Stimulated activated CD4-positive, alpha-beta T cell treated with anti-CD3 and anti-CD28 coated beads, Interleukin-4, amount 100 ng/mL, for 1 hour (primary cell): ENCODE measurements around the gene CYP4F22.
"Not testable (repeated sequence)": the region's sequence is repeated elsewhere in the genome, so short reads cannot be mapped to it uniquely, and the experiment has no call there.

ENCODE experiments used
- DNase-seq: peaks from one replicate; pipeline ENCODE4 v3.0.0-alpha.2; 2020

CYP4F22 gene

DNA sequence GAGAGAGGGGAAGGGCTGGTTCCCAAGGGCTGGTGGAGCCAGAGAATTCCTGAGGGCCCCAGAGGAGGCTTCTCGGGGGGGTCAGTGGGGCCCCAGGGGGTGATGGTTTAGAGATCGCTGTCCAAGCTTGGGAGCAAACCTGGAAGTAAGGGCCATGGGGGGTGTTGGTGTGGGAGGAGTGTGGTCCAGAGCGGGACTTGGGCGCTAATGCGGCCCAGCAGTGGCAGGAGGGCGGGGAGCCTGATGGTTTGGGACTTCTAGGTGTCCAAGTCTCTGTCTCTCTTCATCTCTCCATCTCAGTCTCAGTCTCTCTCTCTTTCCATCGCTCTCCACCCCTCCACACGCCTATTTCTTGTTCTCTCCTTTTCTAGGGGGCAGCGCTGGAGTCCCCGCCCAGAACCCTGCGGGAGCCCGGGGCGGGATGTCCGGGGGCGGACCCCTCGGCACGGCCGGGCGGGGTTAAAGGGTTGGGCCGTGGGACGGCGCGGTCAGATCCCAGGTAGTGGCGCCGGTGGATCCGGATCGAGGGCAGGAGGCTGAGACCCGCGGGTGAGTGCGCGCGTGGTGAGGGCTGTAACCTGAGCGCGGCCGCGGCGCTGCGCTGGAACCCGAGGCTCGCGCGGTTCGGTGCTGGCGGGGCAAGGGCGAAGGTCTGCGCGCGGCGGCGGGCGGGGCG lies at the start of gene CYP4F22:
TSS of gene CYP4F22 (plus strand) at position 491 of the 676 bp plus-strand sequence. CDS start 16,812 bp downstream, outside the sequence.
- DNase-seq = peak; percentile 15

DNA sequence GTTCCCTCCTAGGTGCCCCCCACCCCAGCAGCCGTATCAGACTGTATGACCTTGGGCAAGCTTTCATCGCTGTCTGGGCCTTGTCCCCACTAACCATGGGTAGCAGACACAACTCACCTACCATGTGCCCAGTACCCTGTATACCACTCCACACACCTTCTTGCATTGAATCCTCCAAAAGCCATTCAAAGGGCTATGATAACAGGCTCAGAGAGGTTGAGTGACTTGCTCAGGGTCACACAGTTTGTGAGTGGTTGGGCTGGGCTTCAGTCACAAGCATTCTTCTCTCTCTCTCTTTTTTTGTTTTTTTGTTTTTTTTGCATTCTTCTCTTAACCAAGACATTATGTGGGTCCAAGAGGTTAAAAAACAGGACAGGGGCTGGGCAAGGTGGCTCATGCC lies 46.6 kb upstream of the CYP4F22 start:
- DNase-seq = no peak

GRCh38 chr19:15463861-15464371 lies 44.4 kb upstream of the CYP4F22 start:
- peak; percentile 71 for DNase-seq

DNA sequence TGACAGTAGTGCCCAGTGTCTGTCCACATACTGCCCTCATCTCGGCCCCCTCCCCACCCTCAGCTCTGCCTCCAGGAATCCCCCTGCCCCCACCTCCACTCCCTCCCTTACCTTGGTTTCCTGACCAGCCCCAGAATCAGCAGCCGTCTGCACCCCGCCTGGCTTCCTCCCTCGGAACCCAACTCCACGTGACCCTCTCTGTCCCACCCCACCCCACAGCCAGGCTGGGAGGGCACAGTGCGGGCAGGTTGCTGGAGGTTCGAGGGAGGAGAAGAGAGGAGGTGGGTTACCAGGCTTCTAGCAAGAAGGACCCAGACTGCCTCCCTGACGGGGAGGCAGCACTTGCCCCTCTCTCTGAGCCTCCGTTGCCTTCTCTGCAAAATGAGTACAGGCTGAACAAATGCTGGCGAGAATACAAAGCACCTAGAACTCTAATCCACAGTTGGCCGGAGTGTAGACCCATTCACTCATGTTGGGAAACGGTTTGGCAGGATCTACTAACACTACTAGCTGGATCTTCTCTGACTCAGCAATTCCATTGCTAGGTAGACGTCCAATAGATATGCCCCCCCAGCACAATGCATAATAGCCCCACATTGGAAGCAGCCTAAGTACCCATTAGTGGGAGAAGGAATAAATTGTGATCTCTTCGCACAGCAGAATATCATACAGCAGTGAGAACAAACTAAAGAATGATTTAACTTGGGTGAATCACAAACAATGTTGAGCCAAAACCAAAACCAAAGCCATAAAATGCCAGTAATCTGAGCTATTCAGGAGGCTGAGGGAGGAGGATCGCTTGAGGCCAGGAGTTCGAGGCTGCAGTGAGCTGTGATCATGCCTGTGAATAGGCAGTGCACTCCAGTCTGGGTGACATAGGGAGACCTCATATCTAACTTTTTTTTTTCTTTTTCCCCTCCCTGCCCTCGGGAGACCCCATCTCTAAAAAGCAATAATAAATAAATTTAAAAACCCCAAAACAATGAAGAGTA lies 43.6 kb upstream of the CYP4F22 start, which contains the start of gene RASAL3:
TSS of gene RASAL3 (minus strand) at position 151 of the 992 bp plus-strand sequence. CDS start 186 bp downstream, outside the sequence.
- peak; percentile 56 for DNase-seq

- peak; percentile 53 for DNase-seq
Observed at GRCh38 chr19:15466851-15467733, 41.2 kb upstream of the CYP4F22 start.

DNA sequence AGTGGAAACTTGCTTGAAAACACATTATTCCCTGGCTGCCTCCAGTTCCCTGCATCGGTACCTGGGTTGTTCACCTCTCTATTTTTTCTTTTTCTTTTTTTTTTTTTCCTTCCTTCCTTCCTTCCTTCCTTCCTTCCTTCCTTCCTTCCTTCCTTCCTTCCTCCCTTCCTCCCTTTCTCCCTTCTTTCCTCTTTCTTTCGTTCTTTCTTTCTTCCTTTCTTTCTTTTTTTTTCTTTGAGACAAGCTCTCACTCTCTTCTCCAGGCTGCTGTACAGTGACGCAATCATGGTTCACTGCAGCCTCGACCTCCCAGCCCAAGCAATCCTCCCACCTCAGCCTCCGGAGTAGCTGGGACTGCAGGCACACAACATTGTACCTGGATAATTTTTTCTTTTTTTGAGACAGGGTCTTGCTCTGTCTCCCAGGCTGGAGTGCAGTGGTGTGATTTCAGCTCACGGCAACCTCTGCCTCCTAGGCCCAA lies 40.6 kb upstream of the CYP4F22 start:
- DNase-seq = no peak

DNA sequence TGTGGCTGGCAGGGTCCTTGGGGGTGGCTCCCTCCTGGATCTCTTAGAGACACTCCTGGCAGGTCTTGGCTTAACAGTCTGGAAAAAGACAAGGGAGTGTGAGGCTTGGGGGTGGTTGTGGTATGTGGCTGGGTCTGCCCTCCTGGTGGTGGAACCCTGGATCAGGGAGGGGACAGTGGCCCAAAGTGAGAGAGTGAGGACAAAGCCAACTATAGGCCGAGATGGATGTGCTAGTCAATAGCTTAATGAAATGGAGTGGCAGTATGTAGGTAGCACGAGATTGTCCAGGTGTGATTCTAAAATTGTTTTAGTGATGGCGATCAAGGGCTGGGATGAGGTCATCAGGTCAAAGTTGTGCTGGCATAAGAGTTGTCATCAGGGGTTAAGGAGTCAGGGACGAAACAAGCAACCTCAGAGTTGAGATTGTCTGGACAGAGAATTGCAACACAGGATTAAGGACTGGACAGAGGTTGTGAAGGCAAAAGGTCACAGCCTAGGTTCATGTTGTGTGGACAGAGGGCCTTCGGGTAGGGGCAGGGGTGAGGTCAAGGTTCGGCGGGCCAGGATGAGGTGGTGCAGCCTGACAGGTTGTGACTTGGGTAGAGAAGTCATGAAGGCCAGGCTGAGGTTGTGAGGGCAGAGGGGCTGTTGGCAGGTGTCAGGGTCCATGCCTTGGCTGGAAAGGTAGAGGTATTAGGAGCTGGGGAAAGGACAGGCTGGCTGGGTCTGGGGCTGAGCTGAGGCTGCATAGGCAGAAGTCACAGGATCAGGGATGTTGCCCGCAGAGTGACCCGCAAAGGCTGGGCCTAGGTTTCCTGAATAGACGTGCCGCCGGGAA lies 39.4 kb upstream of the CYP4F22 start:
- no peak for DNase-seq

- DNase-seq = peak; percentile 34
Observed at GRCh38 chr19:15469513-15470297, 38.6 kb upstream of the CYP4F22 start.

GRCh38 chr19:15471639-15472101 lies 36.7 kb upstream of the CYP4F22 start:
- no peak for DNase-seq

GRCh38 chr19:15473821-15474220 lies 34.5 kb upstream of the CYP4F22 start:
- DNase-seq = not testable (repeated sequence)

DNA sequence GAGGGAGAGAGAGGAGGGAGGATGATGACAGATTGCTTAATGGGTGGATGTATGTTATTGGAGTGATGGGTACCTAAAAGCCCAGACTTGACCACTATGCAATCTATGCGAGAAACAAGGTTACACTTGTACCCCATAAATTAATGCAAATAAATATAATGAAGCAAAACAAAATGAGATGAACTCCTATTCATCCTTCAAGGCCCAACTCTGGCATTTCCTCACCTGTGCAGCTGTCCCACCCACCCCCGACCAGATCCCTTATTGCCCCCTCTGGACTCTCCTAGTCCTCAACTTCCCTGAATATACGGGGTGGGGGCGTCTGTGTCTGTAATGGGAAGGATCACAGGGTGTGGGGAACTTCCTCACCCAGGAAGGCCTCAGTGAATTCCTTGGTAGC lies 33.2 kb upstream of the CYP4F22 start:
- no peak for DNase-seq

- no peak for DNase-seq
Observed at GRCh38 chr19:15475611-15476010, 32.7 kb upstream of the CYP4F22 start.

DNA sequence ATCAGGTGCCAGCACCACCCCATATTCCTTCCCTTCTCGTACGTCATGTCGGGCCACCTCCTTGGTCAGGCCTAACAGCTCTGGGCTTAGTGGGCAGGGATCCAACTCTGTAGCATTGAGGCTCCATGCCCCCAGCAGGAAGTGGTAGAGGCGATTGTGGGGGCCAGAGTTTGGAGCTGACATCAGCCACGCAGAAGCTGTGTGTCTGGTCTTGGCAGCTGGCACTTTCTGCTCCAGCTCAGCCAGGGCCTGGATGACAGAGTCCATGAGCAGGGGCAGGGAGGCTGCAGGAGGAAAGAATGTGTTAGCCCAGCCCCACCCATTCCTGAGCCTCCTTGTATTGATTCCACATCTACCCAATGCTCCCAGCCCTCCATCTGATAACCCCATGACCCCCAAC lies 32.0 kb upstream of the CYP4F22 start:
- DNase-seq = no peak

DNA sequence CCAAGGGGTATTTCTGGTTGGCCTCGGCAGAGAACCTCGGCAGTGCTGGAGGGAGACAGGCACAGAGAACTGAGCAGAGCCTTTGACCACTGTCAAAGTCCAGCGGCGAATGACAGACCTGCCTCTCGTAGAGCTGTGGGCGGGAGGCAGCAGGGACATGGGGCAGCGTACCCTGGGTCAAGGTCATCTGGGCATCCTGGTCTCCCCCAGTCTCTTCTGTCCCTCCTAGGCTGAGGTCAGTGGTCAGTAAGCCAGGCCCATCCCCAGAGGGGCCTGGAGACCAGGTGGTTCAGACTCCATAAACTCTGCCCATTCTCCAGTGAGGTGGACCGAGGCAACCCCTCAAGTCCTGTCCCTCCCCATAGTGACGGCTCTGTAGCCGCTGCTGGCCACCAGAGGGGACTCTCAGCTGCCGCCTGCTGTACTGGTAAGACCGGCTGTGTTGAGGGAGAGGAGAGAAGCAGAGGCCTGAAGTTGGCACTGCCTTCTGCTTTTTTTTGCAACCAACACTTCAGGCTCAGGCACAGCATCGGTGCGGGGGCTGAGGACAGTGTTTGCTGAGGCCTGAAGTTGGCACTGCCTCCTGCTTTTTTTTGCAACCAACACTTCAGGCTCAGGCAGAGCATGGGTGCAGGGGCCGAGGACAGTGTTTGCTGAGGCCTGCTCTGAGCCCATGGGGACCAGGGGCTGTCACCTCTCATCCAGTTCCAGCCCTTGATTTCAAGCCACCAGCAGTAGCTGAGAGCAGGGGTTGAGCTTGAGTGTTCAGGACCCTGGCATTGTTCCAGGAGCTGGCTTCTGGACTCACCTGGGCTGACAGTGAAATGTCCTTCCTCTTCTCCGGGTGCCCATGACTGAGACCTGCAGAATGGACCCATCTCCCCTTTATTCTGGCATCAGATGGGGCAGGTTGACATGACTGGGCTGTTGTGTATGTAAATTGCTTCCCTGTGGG lies 28.7 kb upstream of the CYP4F22 start, which contains the start of gene PGLYRP2:
TSS of gene PGLYRP2 (minus strand) at position 111 of the 955 bp plus-strand sequence. CDS start 130 bp downstream, outside the sequence.
- no peak for DNase-seq

GRCh38 chr19:15480996-15481395 lies 27.3 kb upstream of the CYP4F22 start:
- DNase-seq = not testable (repeated sequence)

DNA sequence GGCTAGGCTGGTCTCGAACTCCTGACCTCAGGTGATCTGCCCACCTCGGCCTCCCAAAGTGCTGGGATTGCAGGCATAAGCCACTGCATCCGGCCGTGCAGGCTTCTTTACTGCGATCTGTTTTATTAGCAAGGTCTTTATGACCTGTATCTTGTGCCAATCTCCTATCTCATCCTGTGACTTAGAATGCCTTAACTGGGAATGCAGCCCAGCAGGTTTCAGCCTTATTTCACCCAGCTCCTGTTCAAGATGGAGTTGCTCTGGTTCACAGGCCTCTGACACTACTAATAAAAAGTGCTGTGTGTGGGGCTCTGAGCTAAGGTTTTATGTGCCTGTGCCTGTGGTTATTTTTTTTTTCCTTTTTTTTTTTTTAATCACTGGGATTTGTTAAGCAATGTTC lies 22.6 kb upstream of the CYP4F22 start:
- DNase-seq = not testable (repeated sequence)

GRCh38 chr19:15487038-15487437 lies 21.3 kb upstream of the CYP4F22 start:
- DNase-seq = no peak

DNA sequence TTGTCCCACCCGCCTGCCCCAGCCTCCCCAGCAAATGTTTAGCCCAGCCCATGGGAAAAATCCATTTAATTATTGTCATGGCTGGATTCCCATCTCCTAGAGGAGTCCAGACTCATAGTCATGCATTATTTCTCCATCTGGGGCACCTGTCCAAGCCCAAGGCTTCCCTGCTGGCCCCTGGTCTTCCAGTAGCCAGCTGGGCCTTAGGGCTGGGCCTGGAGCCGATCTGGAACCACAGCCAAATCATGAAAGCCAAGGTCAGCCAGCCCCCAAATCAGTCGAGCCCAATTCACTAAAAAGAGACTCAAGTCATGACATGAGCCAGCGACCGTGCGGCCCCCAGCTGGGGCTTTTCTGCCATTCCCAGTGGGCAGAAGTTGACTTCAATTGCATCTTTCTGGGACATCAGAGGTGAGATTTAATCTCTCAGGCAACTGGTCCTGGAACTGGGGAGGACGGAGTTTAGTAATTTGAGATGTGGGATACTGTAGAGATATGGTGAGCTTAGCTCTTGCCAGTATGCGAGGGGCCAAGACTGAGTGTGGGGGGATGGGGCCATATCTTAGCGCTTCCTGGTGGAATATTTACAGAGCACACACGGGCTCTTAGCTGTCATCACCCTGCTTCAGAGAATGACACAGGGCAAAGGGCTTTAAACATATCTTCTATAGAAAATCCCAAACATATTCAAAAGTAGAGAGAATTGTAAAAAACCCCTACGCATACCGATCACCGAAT lies 19.7 kb upstream of the CYP4F22 start:
- no peak for DNase-seq
